ENCODE data around the gene HOXD3.

Gene HOXD3

GRCh38 chr2:176174824-176175708, 18.0 kb downstream of the HOXD3 start:
- no peak for TF ChIP-seq CTCF (IDR thresholded peaks at IDR 0.05; ENCODE audit: insufficient read depth, low read length, poor library complexity, severe bottlenecking)
- H3K27me3 ChIP-seq (replicated peaks; ENCODE audit: control insufficient read depth, insufficient read depth, low read length) = no peaks in the 10 kb centered on the region; the same call in none of the 2 replicates

GRCh38 chr2:176175709-176176607, 18.9 kb downstream of the HOXD3 start:
- Histone ChIP-seq H3K4me3 (replicated peaks; ENCODE audit: low read depth, low read length) (no peak overlapping the region), H3K27me3 (replicated peaks; ENCODE audit: control insufficient read depth, insufficient read depth, low read length) (no peaks in the 10 kb centered on the region; the same call in none of the 2 replicates), H3K36me3 (ENCODE audit: control insufficient read depth, insufficient read depth, low read length) (no peaks in the 10 kb centered on the region)
- TF ChIP-seq CTCF (IDR thresholded peaks at IDR 0.05; ENCODE audit: insufficient read depth, low read length, poor library complexity, severe bottlenecking) = no peak
- DNase-seq (ENCODE audit: extremely low read depth, insufficient read length) = no peak

More at GRCh38 chr2:176174824-176175708, 18.0 kb downstream of the HOXD3 start:
- DNase-seq (ENCODE audit: extremely low read depth, insufficient read length) = no peak
- no peak overlapping the region for H3K4me3 ChIP-seq (replicated peaks; ENCODE audit: low read depth, low read length)
- H3K36me3 ChIP-seq (ENCODE audit: control insufficient read depth, insufficient read depth, low read length) = no peaks in the 10 kb centered on the region

GRCh38 chr2:176177580-176178037, 20.5 kb downstream of the HOXD3 start:
- DNase-seq (ENCODE audit: extremely low read depth, insufficient read length) = no peak
- no peaks in the 10 kb centered on the region; the same call in none of the 2 replicates for H3K27me3 ChIP-seq (replicated peaks; ENCODE audit: control insufficient read depth, insufficient read depth, low read length)

GRCh38 chr2:176178038-176178756, 21.1 kb downstream of the HOXD3 start:
- H3K36me3 ChIP-seq (ENCODE audit: control insufficient read depth, insufficient read depth, low read length) = no peaks in the 10 kb centered on the region
- DNase-seq (ENCODE audit: extremely low read depth, insufficient read length) = no peak
- no peaks in the 10 kb centered on the region; the same call in none of the 2 replicates for H3K27me3 ChIP-seq (replicated peaks; ENCODE audit: control insufficient read depth, insufficient read depth, low read length)
- H3K4me3 ChIP-seq (replicated peaks; ENCODE audit: low read depth, low read length) = no peak overlapping the region
- no peak for TF ChIP-seq CTCF (IDR thresholded peaks at IDR 0.05; ENCODE audit: insufficient read depth, low read length, poor library complexity, severe bottlenecking)

More at GRCh38 chr2:176177580-176178037, 20.5 kb downstream of the HOXD3 start:
- H3K4me3 ChIP-seq (replicated peaks; ENCODE audit: low read depth, low read length) = no peak overlapping the region
- no peak for TF ChIP-seq CTCF (IDR thresholded peaks at IDR 0.05; ENCODE audit: insufficient read depth, low read length, poor library complexity, severe bottlenecking)
- H3K36me3 ChIP-seq (ENCODE audit: control insufficient read depth, insufficient read depth, low read length) = no peaks in the 10 kb centered on the region

- no peaks in the 10 kb centered on the region for H3K36me3 ChIP-seq (ENCODE audit: control insufficient read depth, insufficient read depth, low read length)
- no peaks in the 10 kb centered on the region; the same call in none of the 2 replicates for H3K27me3 ChIP-seq (replicated peaks; ENCODE audit: control insufficient read depth, insufficient read depth, low read length)
- no peak for DNase-seq (ENCODE audit: extremely low read depth, insufficient read length)
- TF ChIP-seq CTCF (IDR thresholded peaks at IDR 0.05; ENCODE audit: insufficient read depth, low read length, poor library complexity, severe bottlenecking) = no peak
- H3K4me3 ChIP-seq (replicated peaks; ENCODE audit: low read depth, low read length) = no peak overlapping the region
Observed at GRCh38 chr2:176178757-176179295, 21.7 kb downstream of the HOXD3 start.
